ENCODE results near the gene OXCT1.
"Not testable (repeated sequence)": the region's sequence is repeated elsewhere in the genome, so short reads cannot be mapped to it uniquely, and the experiment has no call there.

Gene OXCT1

GRCh38 chr5:41871852-41872251 lies 1.6 kb upstream of the OXCT1 start:
- no peak for DNase-seq

GRCh38 chr5:41870627-41871048 lies 413 bp upstream of the OXCT1 start:
- no peak for DNase-seq

- DNase-seq: peak in 1 of 5 donors; percentile 2
Observed at GRCh38 chr5:41869151-41869723, 988 bp downstream of the OXCT1 start.

- no peak for DNase-seq
Observed at GRCh38 chr5:41863871-41864486, 6.2 kb downstream of the OXCT1 start.

- DNase-seq: no peak
Observed at GRCh38 chr5:41858890-41859289, 11.3 kb downstream of the OXCT1 start.

- no peak for DNase-seq
Observed at GRCh38 chr5:41857989-41858388, 12.2 kb downstream of the OXCT1 start.

- DNase-seq: peak in 4 of 5 donors; percentile 28 to 68 (median 51)
Observed at GRCh38 chr5:41856644-41857491, 13.4 kb downstream of the OXCT1 start.

- DNase-seq: no peak
Observed at GRCh38 chr5:41852293-41852692, 17.9 kb downstream of the OXCT1 start.

- no peak for DNase-seq
Observed at GRCh38 chr5:41851116-41851515, 19.1 kb downstream of the OXCT1 start.

GRCh38 chr5:41848983-41849382 lies 21.2 kb downstream of the OXCT1 start:
- no peak for DNase-seq

- not testable (repeated sequence) for DNase-seq
Observed at GRCh38 chr5:41845751-41846150, 24.5 kb downstream of the OXCT1 start.

GRCh38 chr5:41844502-41844901 lies 25.7 kb downstream of the OXCT1 start:
- DNase-seq: no peak

- peak in 1 of 5 donors; percentile 33 for DNase-seq
Observed at GRCh38 chr5:41843456-41844370, 26.5 kb downstream of the OXCT1 start.

- DNase-seq: no peak
Observed at GRCh38 chr5:41842777-41843176, 27.4 kb downstream of the OXCT1 start.

- DNase-seq: no peak
Observed at GRCh38 chr5:41841325-41841724, 28.9 kb downstream of the OXCT1 start.

GRCh38 chr5:41840251-41840650 lies 30.0 kb downstream of the OXCT1 start:
- DNase-seq: no peak

- DNase-seq: no peak
Observed at GRCh38 chr5:41837793-41838192, 32.4 kb downstream of the OXCT1 start.

GRCh38 chr5:41835645-41836044 lies 34.6 kb downstream of the OXCT1 start:
- no peak for DNase-seq

- no peak for DNase-seq
Observed at GRCh38 chr5:41834506-41834905, 35.7 kb downstream of the OXCT1 start.

- DNase-seq: no peak
Observed at GRCh38 chr5:41832430-41832829, 37.8 kb downstream of the OXCT1 start.

GRCh38 chr5:41831155-41831554 lies 39.1 kb downstream of the OXCT1 start:
- DNase-seq: peak in 1 of 5 donors; percentile 30

GRCh38 chr5:41827792-41828191 lies 42.4 kb downstream of the OXCT1 start:
- DNase-seq: no peak

- DNase-seq: no peak
Observed at GRCh38 chr5:41822036-41822435, 48.2 kb downstream of the OXCT1 start.

All from T-helper 1 cell (primary cell).